HG02623 (cell line): ENCODE data around the gene ABHD14A.

ENCODE experiments used
- ATAC-seq: cut with Tn5 transposase; IDR thresholded peaks from one replicate; pipeline ENCODE4 v1.9.1; 2021; ENCODE audit warnings: moderate library complexity; ENCODE audit not compliant: unreplicated experiment

The ABHD14A gene

GRCh38 chr3:52015438-52016228 lies 40.8 kb downstream of the ABHD14A start:
- ATAC-seq: no peak

- no peak for ATAC-seq
Observed at GRCh38 chr3:52017586-52017985, 42.7 kb downstream of the ABHD14A start.

GRCh38 chr3:52018319-52019000 lies 43.6 kb downstream of the ABHD14A start:
- no peak for ATAC-seq

GRCh38 chr3:52019352-52020080 lies 44.7 kb downstream of the ABHD14A start:
- no peak for ATAC-seq

- no peak for ATAC-seq
Observed at GRCh38 chr3:52020796-52021195, 45.9 kb downstream of the ABHD14A start.

GRCh38 chr3:52021489-52022268 lies 46.8 kb downstream of the ABHD14A start:
- ATAC-seq: no peak

GRCh38 chr3:52022323-52023100 lies 47.6 kb downstream of the ABHD14A start:
- ATAC-seq: no peak

GRCh38 chr3:52023101-52023770 lies 48.4 kb downstream of the ABHD14A start:
- ATAC-seq: no peak

- no peak for ATAC-seq
Observed at GRCh38 chr3:52023860-52024764, 49.2 kb downstream of the ABHD14A start.

- ATAC-seq: no peak
Observed at GRCh38 chr3:52024765-52025452, 50.0 kb downstream of the ABHD14A start.

GRCh38 chr3:52025453-52025852 lies 50.6 kb downstream of the ABHD14A start:
- ATAC-seq: no peak

GRCh38 chr3:52026041-52026440 lies 51.2 kb downstream of the ABHD14A start:
- no peak for ATAC-seq

- no peak for ATAC-seq
Observed at GRCh38 chr3:52028572-52028971, 53.7 kb downstream of the ABHD14A start.

- ATAC-seq: no peak
Observed at GRCh38 chr3:52029053-52029452, 54.2 kb downstream of the ABHD14A start.

GRCh38 chr3:52029535-52029934 lies 54.7 kb downstream of the ABHD14A start:
- no peak for ATAC-seq
